Thoracic aorta endothelial cell (primary cell): Measurements from ENCODE around the gene NUPR2. TPM values are rescaled to one million over a fixed set of nuclear protein-coding genes. Genes with fewer than 3 reads are reported as not detected.

Source experiments
- total RNA-seq: library from RNA; depleted of rRNA; stranded (reverse); fragments of >200 nt; gene quantifications from 2 replicates; pipeline ENCODE4 v1.2.3, GENCODE V29; 2012

The NUPR2 gene
- total RNA-seq, result not detected in 2 replicates

GRCh38 chr7:56115852-56116538 is at the start of gene NUPR2:
NUPR2 (minus strand) TSS chr7:56116417; CDS start chr7:56116314, 103 bp downstream.

DNA sequence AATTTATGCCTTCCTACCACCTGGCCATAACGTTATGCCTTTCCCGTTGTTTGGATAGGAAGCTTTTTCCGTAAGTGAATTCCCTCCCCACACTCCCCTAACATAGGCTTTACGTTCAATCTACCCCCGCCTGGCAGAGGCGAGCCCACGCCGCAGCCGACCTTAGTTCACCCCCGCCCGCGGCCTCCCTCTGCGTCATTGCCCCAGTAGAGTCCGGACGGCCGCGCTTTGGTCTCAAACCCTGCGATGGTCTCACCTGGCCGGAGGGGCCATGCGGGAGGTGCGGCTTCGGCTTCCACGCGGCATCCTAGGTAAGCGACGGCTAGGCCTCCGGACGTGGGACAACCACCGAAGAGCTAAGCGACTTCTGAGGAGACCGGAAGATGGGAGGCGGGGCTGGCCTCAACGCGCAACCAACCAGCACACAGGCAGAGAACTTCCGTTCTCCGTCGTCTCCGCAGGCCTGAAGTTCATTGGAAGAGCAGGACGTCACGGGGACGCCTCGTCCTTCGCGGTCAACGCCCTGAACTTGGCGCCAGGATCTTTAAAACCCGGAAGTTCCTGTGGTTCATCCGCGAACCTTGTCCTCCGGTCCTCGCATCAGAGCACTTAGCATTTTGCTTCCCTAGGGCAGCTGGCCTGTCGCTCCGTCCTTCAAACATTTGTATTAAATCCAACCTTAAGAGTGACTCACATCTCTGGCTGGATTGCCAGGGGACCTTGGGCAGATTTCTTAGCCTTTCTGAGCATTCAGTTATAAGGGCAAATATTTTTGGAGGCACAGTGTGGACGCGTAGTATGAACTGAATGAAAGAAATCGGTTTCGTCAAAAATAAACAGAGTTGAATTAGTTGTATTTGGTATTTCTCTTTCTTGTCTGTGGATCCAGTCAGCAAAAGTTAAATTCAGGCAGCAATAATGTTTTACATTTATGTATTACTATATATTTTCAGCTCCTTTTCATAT is 9.8 kb downstream of the NUPR2 start, which contains the start of gene CHCHD2:
CHCHD2 (minus strand) TSS at position 369 of the 966 bp plus-strand sequence; CDS start at position 306, 63 bp downstream.

DNA sequence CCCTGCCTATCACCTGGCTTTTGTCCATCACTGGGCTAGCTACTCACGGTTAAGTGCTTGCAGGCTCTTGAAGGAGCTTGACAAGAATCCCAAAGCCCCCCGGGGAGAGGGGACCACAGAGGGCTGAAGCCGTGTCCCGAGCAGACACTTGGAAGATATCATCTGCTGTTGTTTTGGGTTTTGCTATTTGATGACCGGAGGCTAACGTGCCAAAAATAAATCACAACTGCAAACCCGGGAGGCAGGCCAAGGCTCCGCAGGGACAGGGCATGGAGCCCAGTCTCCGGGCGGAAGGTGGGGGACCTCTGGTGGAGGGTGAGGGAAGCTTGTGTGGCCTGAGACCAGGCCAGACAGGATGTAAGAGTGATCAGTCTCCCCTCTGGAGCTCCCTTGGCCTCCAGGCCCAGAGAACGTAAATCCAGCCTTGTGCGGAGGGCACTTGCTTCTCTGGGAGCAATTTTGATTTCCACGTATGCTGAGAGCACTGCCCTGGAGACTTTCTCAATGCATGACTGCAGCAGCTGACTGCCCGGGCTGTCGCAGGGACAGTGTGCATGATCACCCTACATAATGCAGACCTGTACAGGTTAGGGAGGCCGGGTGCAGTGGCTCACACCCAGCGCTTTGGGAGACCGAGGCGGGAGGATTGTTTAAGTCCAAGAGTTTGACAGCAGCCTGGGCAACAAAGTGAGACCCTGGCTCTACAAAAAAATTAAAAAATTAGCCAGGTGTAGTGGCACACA is 23.3 kb downstream of the NUPR2 start, which contains the start of gene PHKG1:
PHKG1 (minus strand) TSS at position 164 of the 743 bp plus-strand sequence. CDS start 4,011 bp downstream, outside the sequence.

Other genes starting within 250 kb of the NUPR2 start
- 3.7 and 5.6 TPM in 2 replicates for gene ZNF713, start 229.0 kb downstream of the NUPR2 start, total RNA-seq
- gene MRPS17, start 164.5 kb downstream of the NUPR2 start, total RNA-seq, result 13.1 and 16.8 TPM in 2 replicates
- gene NIPSNAP2, start 151.8 kb downstream of the NUPR2 start, total RNA-seq, result 63.8 and 66.0 TPM in 2 replicates
- 44.3 and 49.3 TPM in 2 replicates for gene PSPH, start 65.0 kb downstream of the NUPR2 start, total RNA-seq
- 319 and 325 TPM in 2 replicates for gene CCT6A, start 64.7 kb downstream of the NUPR2 start, total RNA-seq
- gene SUMF2, start 52.1 kb downstream of the NUPR2 start, total RNA-seq, result 117 and 125 TPM in 2 replicates
- 0.27 and 0.57 TPM in 2 replicates for gene PHKG1, start 23.5 kb downstream of the NUPR2 start, total RNA-seq
- gene CHCHD2, start 9.9 kb downstream of the NUPR2 start, total RNA-seq, result 252 and 318 TPM in 2 replicates